Activated CD4-positive, alpha-beta memory T cell treated with anti-CD3 and anti-CD28 coated beads for 36 hours (primary cell): Measurements from ENCODE around the gene SEMA3A. TPM values are rescaled to one million over a fixed set of nuclear protein-coding genes. Genes with fewer than 3 reads are reported as not detected.

Source experiments
- CTCF ChIA-PET: fragments of 350-600 bp; sonication (Branson Sonifier 250); formaldehyde crosslinking; loops from one replicate; lab custom pipeline; 2021; ENCODE audit warnings: antibody characterized with exemption, inconsistent platforms; lab: Charles Lee
- POLR2A ChIA-PET: fragments of 350-600 bp; sonication (Branson Sonifier 250); formaldehyde crosslinking; loops from one replicate; lab custom pipeline; 2021; ENCODE audit warnings: antibody characterized with exemption; lab: Charles Lee
- DNase-seq: peaks from one replicate; pipeline ENCODE4 v3.0.0-alpha.2; 2020
- H3K27ac Mint-ChIP-seq: one replicate; pipeline ENCODE4 v1.8.0; 2021; ENCODE audit warnings: mixed read lengths
- H3K27me3 Mint-ChIP-seq: one replicate; pipeline ENCODE4 v1.8.0; 2021; ENCODE audit warnings: mixed read lengths
- H3K36me3 Mint-ChIP-seq: one replicate; pipeline ENCODE4 v1.8.0; 2021; ENCODE audit warnings: mixed read lengths
- H3K4me1 Mint-ChIP-seq: one replicate; pipeline ENCODE4 v1.8.0; 2021; ENCODE audit warnings: low read depth, mixed read lengths
- H3K4me3 Mint-ChIP-seq: one replicate; pipeline ENCODE4 v1.8.0; 2021; ENCODE audit warnings: mild to moderate bottlenecking, mixed read lengths
- H3K9me3 Mint-ChIP-seq: one replicate; pipeline ENCODE4 v1.8.0; 2021; ENCODE audit warnings: mixed read lengths
- intact Hi-C: fragments of 100-400 bp; cut with micrococcal nuclease; formaldehyde crosslinking; loops from one replicate; pipeline ENCODE4 v1.15.1; 2023
- total RNA-seq, 2 experiments: library from RNA; stranded (reverse); gene quantifications; one replicate each; pipeline ENCODE4 v1.2.3, GENCODE V29; 2021

SEMA3A gene
- total RNA-seq, 2 experiments from 2014 or later, result 0.59 to 0.75 TPM

GRCh38 chr7:84113906-84114850 is 80.4 kb downstream of the SEMA3A start:
- ChIA-PET CTCF (interaction anchor here (0.7 kb wide), 1 partner anchor 98 kb away, joined by 4 read pairs; no protein-coding TSS in a partner anchor), POLR2A (no interaction called here)
- intact Hi-C loops, result no loop called here
- Mint-ChIP-seq H3K4me1 (no peaks in the 10 kb centered on the region), H3K27ac (no peak overlapping the region), H3K36me3 (no peaks in the 10 kb centered on the region), H3K4me3 (no peak overlapping the region), H3K27me3 (no peaks in the 10 kb centered on the region), H3K9me3 (peaks cover 3% of the 10 kb centered on the region)
- no peak for DNase-seq

DNA sequence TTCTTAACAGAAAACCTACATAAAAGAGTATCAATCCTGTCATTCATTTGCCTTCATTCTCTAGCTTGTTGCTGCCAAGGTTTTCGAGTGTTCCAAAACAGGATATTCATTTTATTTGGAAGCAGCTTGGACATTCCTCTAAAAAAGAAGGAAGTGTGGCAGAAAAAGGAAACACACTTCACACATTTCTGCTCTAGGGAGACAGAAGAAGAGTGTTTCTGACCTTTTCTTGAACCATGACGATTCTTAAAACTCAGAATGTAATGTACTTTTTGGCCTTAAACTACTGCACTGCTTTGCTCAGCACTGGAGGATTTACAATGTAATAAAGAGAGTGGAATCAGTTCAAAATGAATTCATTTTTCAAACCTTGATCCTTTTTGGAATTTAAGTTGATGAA is 81.3 kb downstream of the SEMA3A start:
- POLR2A ChIA-PET, result no interaction called here
- no peak for DNase-seq
- no peak overlapping the region for H3K27ac Mint-ChIP-seq
- no peaks in the 10 kb centered on the region for H3K27me3 Mint-ChIP-seq
- H3K4me3 Mint-ChIP-seq, result no peak overlapping the region
- CTCF ChIA-PET, result no interaction called here
- no peaks in the 10 kb centered on the region for H3K4me1 Mint-ChIP-seq
- no peaks in the 10 kb centered on the region for H3K36me3 Mint-ChIP-seq
- intact Hi-C loops, result no loop called here
- H3K9me3 Mint-ChIP-seq, result peaks cover 3% of the 10 kb centered on the region

- no peaks in the 10 kb centered on the region for H3K4me1 Mint-ChIP-seq
- peaks cover 3% of the 10 kb centered on the region for H3K9me3 Mint-ChIP-seq
- POLR2A ChIA-PET, result no interaction called here
- H3K36me3 Mint-ChIP-seq, result no peaks in the 10 kb centered on the region
- no peak overlapping the region for H3K4me3 Mint-ChIP-seq
- no peak for DNase-seq
- H3K27me3 Mint-ChIP-seq, result no peaks in the 10 kb centered on the region
- CTCF ChIA-PET, result no interaction called here
- intact Hi-C loops, result no loop called here
- H3K27ac Mint-ChIP-seq, result no peak overlapping the region
Observed at GRCh38 chr7:84112771-84113170, 81.8 kb downstream of the SEMA3A start.

GRCh38 chr7:84111842-84112241 is 82.7 kb downstream of the SEMA3A start:
- no peak overlapping the region for H3K4me3 Mint-ChIP-seq
- POLR2A ChIA-PET, result no interaction called here
- intact Hi-C loops, result no loop called here
- no peak for DNase-seq
- H3K27me3 Mint-ChIP-seq, result no peaks in the 10 kb centered on the region
- CTCF ChIA-PET, result no interaction called here
- H3K27ac Mint-ChIP-seq, result no peak overlapping the region
- no peaks in the 10 kb centered on the region for H3K36me3 Mint-ChIP-seq
- H3K4me1 Mint-ChIP-seq, result no peaks in the 10 kb centered on the region
- peaks cover 3% of the 10 kb centered on the region for H3K9me3 Mint-ChIP-seq

- no peak for DNase-seq
- no peaks in the 10 kb centered on the region for H3K36me3 Mint-ChIP-seq
- POLR2A ChIA-PET, result no interaction called here
- CTCF ChIA-PET, result no interaction called here
- intact Hi-C loops, result no loop called here
- H3K27me3 Mint-ChIP-seq, result no peaks in the 10 kb centered on the region
- H3K4me1 Mint-ChIP-seq, result no peaks in the 10 kb centered on the region
- no peaks in the 10 kb centered on the region for H3K9me3 Mint-ChIP-seq
- H3K4me3 Mint-ChIP-seq, result no peak overlapping the region
- H3K27ac Mint-ChIP-seq, result no peak overlapping the region
Observed at GRCh38 chr7:84110400-84110799, 84.2 kb downstream of the SEMA3A start.

DNA sequence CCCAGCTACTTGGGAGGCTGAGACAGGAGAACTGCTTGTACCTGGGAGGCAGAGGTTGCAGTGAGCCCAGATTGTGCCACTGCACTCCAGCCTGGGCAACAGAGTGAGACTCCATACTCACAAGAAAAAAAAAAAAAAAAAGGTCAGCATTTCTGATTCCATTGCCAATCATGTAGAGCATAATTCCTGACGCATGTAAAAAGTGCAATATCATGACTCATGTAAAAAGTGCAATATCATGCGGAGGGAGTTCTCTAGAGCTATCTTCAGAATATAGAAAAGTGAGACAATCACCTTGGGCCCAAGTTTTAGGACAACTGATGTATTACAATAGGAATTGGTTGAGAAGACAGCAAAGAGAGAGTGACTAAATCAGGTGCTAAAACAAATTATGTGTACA is 85.8 kb downstream of the SEMA3A start:
- H3K27ac Mint-ChIP-seq, result no peak overlapping the region
- CTCF ChIA-PET, result no interaction called here
- H3K36me3 Mint-ChIP-seq, result no peaks in the 10 kb centered on the region
- POLR2A ChIA-PET, result no interaction called here
- H3K9me3 Mint-ChIP-seq, result no peaks in the 10 kb centered on the region
- no peaks in the 10 kb centered on the region for H3K4me1 Mint-ChIP-seq
- DNase-seq, result no peak
- intact Hi-C loops, result no loop called here
- no peaks in the 10 kb centered on the region for H3K27me3 Mint-ChIP-seq
- no peak overlapping the region for H3K4me3 Mint-ChIP-seq

DNA sequence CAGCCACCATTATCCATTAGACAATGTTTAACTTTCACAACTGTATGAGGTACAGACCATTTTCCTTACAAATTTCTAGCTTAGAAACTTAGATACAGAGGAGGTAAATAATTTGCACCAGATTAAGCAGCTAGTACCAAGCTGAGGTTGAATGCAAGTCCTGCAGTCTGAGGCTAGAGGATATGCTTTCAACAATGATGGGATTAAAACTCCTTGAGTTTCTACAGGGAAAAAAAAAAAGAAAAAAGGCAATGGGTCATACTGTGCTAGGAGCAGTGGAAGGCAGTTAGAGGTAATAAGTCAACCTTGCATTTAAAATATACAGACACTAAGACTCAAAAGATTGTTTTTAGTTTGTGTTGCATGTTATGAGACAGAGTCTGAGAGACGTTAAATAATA is 86.5 kb downstream of the SEMA3A start:
- no peaks in the 10 kb centered on the region for H3K36me3 Mint-ChIP-seq
- DNase-seq, result no peak
- no peaks in the 10 kb centered on the region for H3K4me1 Mint-ChIP-seq
- H3K27me3 Mint-ChIP-seq, result no peaks in the 10 kb centered on the region
- CTCF ChIA-PET, result no interaction called here
- H3K27ac Mint-ChIP-seq, result no peak overlapping the region
- H3K4me3 Mint-ChIP-seq, result no peak overlapping the region
- POLR2A ChIA-PET, result no interaction called here
- intact Hi-C loops, result no loop called here
- no peaks in the 10 kb centered on the region for H3K9me3 Mint-ChIP-seq

- CTCF ChIA-PET, result no interaction called here
- Mint-ChIP-seq H3K4me1 (no peaks in the 10 kb centered on the region), H3K36me3 (no peaks in the 10 kb centered on the region), H3K4me3 (no peak overlapping the region), H3K27ac (no peak overlapping the region), H3K27me3 (no peaks in the 10 kb centered on the region), H3K9me3 (no peaks in the 10 kb centered on the region)
- DNase-seq, result no peak
- POLR2A ChIA-PET, result no interaction called here
- intact Hi-C loops, result no loop called here
Observed at GRCh38 chr7:84107259-84107658, 87.3 kb downstream of the SEMA3A start.

DNA sequence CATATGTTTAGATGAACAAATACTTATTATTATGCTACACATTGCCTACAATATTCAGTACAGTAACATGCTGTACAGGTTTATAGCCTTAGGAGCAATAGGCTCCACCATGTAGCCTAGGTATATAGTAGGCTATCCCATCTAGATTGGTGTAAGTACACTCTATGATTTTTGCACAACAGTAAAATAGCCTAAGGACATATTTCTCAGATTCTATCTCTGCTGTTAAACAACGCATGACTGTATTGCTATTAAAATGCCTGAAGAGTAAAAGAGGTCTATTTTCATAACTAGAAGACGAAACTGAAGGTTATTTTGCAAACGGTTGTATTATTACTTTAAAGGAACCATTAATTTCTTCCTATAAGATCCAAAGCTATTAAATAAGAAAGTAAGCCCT is 88.3 kb downstream of the SEMA3A start:
- ChIA-PET CTCF (no interaction called here), POLR2A (no interaction called here)
- Mint-ChIP-seq H3K9me3 (no peaks in the 10 kb centered on the region), H3K27ac (no peak overlapping the region), H3K36me3 (no peaks in the 10 kb centered on the region), H3K27me3 (no peaks in the 10 kb centered on the region), H3K4me3 (no peak overlapping the region), H3K4me1 (no peaks in the 10 kb centered on the region)
- intact Hi-C loops, result no loop called here
- no peak for DNase-seq

- Mint-ChIP-seq H3K27me3 (no peaks in the 10 kb centered on the region), H3K4me3 (no peak overlapping the region), H3K27ac (no peak overlapping the region), H3K9me3 (no peaks in the 10 kb centered on the region), H3K36me3 (no peaks in the 10 kb centered on the region), H3K4me1 (no peaks in the 10 kb centered on the region)
- CTCF ChIA-PET, result no interaction called here
- POLR2A ChIA-PET, result no interaction called here
- intact Hi-C loops, result no loop called here
- no peak for DNase-seq
Observed at GRCh38 chr7:84105586-84105985, 89.0 kb downstream of the SEMA3A start.

GRCh38 chr7:84104826-84105225 is 89.8 kb downstream of the SEMA3A start:
- no peaks in the 10 kb centered on the region for H3K36me3 Mint-ChIP-seq
- intact Hi-C loops, result no loop called here
- H3K27me3 Mint-ChIP-seq, result no peaks in the 10 kb centered on the region
- ChIA-PET CTCF (no interaction called here), POLR2A (no interaction called here)
- no peak for DNase-seq
- no peak overlapping the region for H3K4me3 Mint-ChIP-seq
- no peak overlapping the region for H3K27ac Mint-ChIP-seq
- H3K9me3 Mint-ChIP-seq, result no peaks in the 10 kb centered on the region
- no peaks in the 10 kb centered on the region for H3K4me1 Mint-ChIP-seq

DNA sequence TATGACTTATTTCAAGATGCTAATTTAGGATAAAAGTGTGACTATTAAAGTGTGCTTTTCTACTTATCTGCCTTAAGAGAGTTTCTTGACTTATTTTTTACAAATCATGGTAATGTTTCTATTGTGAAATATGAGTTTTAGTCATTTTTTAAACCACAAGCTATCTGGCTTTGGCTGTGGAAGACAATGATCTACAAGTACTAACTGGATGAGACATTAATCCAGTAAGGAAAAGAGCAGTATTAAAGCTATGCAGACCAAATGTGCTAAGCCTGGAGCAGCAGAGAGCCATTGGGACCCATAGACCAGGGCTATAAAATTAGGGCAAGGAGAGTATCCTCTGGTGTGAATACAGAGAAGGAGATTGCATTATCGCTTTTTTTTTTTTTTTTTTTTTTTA is 92.4 kb downstream of the SEMA3A start:
- H3K4me3 Mint-ChIP-seq, result no peak overlapping the region
- intact Hi-C loops, result no loop called here
- DNase-seq, result no peak
- H3K4me1 Mint-ChIP-seq, result no peaks in the 10 kb centered on the region
- no peaks in the 10 kb centered on the region for H3K27me3 Mint-ChIP-seq
- POLR2A ChIA-PET, result no interaction called here
- H3K9me3 Mint-ChIP-seq, result no peaks in the 10 kb centered on the region
- no peaks in the 10 kb centered on the region for H3K36me3 Mint-ChIP-seq
- CTCF ChIA-PET, result no interaction called here
- no peak overlapping the region for H3K27ac Mint-ChIP-seq

- H3K4me1 Mint-ChIP-seq, result no peaks in the 10 kb centered on the region
- H3K27ac Mint-ChIP-seq, result no peak overlapping the region
- ChIA-PET CTCF (no interaction called here), POLR2A (no interaction called here)
- H3K27me3 Mint-ChIP-seq, result no peaks in the 10 kb centered on the region
- H3K9me3 Mint-ChIP-seq, result no peaks in the 10 kb centered on the region
- DNase-seq, result no peak
- intact Hi-C loops, result no loop called here
- no peak overlapping the region for H3K4me3 Mint-ChIP-seq
- H3K36me3 Mint-ChIP-seq, result no peaks in the 10 kb centered on the region
Observed at GRCh38 chr7:84100866-84101265, 93.7 kb downstream of the SEMA3A start.
